Activated B cell treated with CpG ODN at 0.5 μM for 24 hours (primary cell): Measurements from ENCODE around the gene LRRIQ1. TPM values are rescaled to one million over a fixed set of nuclear protein-coding genes. Genes with fewer than 3 reads are reported as not detected.
"Not testable (repeated sequence)": the region's sequence is repeated elsewhere in the genome, so short reads cannot be mapped to it uniquely, and the experiment has no call there.

ENCODE experiments used
- ATAC-seq: fragments of 200-7000 bp; cut with Tn5 transposase; one replicate; pipeline ENCODE4 v1.10.0; 2021; ENCODE audit warnings: low read depth, mild to moderate bottlenecking, moderate library complexity
- CTCF ChIA-PET: fragments of 350-600 bp; sonication (Branson Sonifier 250); formaldehyde crosslinking; loops from one replicate; lab custom pipeline; 2021; ENCODE audit warnings: antibody characterized with exemption; lab: Charles Lee
- POLR2A ChIA-PET: fragments of 350-600 bp; sonication (Branson Sonifier 250); formaldehyde crosslinking; loops from one replicate; lab custom pipeline; 2021; ENCODE audit warnings: antibody characterized with exemption; lab: Charles Lee
- DNase-seq: peaks from one replicate; pipeline ENCODE4 v3.0.0; 2022
- H3K27ac Mint-ChIP-seq: one replicate; pipeline ENCODE4 v1.8.0; 2020; ENCODE audit warnings: mixed read lengths
- H3K27me3 Mint-ChIP-seq: one replicate; pipeline ENCODE4 v1.8.0; 2021; ENCODE audit warnings: mixed read lengths
- H3K36me3 Mint-ChIP-seq: one replicate; pipeline ENCODE4 v1.8.0; 2021; ENCODE audit warnings: low read depth, mixed read lengths
- H3K4me1 Mint-ChIP-seq: one replicate; pipeline ENCODE4 v1.8.0; 2021; ENCODE audit warnings: mixed read lengths
- H3K4me3 Mint-ChIP-seq: one replicate; pipeline ENCODE4 v1.8.0; 2020; ENCODE audit warnings: mild to moderate bottlenecking, mixed read lengths
- H3K9me3 Mint-ChIP-seq: one replicate; pipeline ENCODE4 v1.8.0; 2020; ENCODE audit warnings: mixed read lengths
- intact Hi-C: fragments of 100-400 bp; cut with micrococcal nuclease; formaldehyde crosslinking; loops from one replicate; pipeline ENCODE4 v1.15.1; 2024
- total RNA-seq: library from RNA; stranded (reverse); gene quantifications from 2 replicates; pipeline ENCODE4 v1.2.3, GENCODE V29; 2022
- TF ChIP-seq, protein P1 (sequence below): fragments of 200-600 bp; IDR thresholded peaks from one replicate; pipeline ENCODE4 v1.8.0; 2022; ENCODE audit warnings: antibody characterized with exemption, mild to moderate bottlenecking

The LRRIQ1 gene
- total RNA-seq, 1 donor from 2014 or later, result not detected

- DNase-seq, result no peak
- Mint-ChIP-seq H3K9me3 (no peaks in the 10 kb centered on the region), H3K27ac (no peak overlapping the region), H3K36me3 (no peaks in the 10 kb centered on the region), H3K4me3 (no peak overlapping the region), H3K27me3 (no peaks in the 10 kb centered on the region), H3K4me1 (no peaks in the 10 kb centered on the region)
- POLR2A ChIA-PET, result no interaction called here
- no peak for ATAC-seq
- intact Hi-C loops, result no loop called here
- CTCF ChIA-PET, result no interaction called here
- TF ChIP-seq, protein P1, sequence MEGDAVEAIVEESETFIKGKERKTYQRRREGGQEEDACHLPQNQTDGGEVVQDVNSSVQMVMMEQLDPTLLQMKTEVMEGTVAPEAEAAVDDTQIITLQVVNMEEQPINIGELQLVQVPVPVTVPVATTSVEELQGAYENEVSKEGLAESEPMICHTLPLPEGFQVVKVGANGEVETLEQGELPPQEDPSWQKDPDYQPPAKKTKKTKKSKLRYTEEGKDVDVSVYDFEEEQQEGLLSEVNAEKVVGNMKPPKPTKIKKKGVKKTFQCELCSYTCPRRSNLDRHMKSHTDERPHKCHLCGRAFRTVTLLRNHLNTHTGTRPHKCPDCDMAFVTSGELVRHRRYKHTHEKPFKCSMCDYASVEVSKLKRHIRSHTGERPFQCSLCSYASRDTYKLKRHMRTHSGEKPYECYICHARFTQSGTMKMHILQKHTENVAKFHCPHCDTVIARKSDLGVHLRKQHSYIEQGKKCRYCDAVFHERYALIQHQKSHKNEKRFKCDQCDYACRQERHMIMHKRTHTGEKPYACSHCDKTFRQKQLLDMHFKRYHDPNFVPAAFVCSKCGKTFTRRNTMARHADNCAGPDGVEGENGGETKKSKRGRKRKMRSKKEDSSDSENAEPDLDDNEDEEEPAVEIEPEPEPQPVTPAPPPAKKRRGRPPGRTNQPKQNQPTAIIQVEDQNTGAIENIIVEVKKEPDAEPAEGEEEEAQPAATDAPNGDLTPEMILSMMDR, result no peak
These were observed 37.8 kb upstream of the LRRIQ1 start for GRCh38 chr12:84998341-84998740.

DNA sequence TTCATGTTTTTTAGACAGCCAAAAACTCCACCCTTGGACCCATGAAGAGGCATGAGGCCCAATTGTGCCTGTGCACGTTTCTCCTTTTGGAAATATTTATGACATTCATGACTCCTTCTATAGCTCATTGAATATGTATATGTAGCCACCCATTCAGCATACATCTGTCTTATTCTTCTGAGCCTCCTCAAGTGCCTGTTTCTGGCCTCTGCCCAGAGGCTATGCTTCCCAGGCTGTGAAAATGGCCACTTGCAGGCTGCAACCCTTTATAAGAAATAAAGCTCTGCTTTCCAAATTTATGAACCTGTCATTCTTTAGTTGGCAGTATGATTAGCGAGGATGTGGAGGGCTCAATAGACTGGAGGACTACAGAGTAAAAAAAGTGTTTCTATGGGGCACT is 35.4 kb upstream of the LRRIQ1 start:
- Mint-ChIP-seq H3K36me3 (no peaks in the 10 kb centered on the region), H3K27me3 (no peaks in the 10 kb centered on the region), H3K27ac (no peak overlapping the region)

DNA sequence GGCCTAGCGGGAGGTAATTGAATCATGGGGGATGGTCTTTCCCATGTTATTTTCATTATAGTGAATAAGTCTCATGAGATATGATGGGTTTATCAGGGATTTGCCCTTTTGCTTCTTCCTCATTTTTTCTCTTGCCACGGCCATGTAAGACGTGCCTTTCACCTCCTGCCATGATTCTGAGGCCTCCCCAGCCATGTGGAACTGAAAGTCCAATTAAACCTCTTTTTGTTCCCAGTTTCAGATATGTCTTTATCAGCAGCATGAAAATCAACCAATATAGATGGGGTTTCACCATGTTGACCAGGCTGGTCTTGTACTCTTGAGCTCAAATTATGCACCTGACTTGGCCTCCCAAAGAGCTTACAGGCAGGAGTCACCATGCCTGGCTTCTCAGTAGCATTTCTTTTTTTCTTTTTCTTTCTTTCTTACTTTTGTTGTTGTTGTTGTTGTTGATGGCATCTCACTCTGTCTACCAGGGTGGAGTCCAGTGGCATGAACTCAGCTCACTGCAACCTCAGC is 33.3 kb upstream of the LRRIQ1 start:
- intact Hi-C loops, result no loop called here
- TF ChIP-seq, protein P1, result no peak
- H3K36me3 Mint-ChIP-seq, result no peaks in the 10 kb centered on the region

More for the DNA sequence above, 35.4 kb upstream of the LRRIQ1 start:
- POLR2A ChIA-PET, result no interaction called here
- CTCF ChIA-PET, result no interaction called here
- ATAC-seq (no peak), DNase-seq (no peak)
- intact Hi-C loops, result no loop called here
- TF ChIP-seq, protein P1, result no peak
- Mint-ChIP-seq H3K4me1 (no peaks in the 10 kb centered on the region), H3K4me3 (no peak overlapping the region), H3K9me3 (no peaks in the 10 kb centered on the region)

DNA sequence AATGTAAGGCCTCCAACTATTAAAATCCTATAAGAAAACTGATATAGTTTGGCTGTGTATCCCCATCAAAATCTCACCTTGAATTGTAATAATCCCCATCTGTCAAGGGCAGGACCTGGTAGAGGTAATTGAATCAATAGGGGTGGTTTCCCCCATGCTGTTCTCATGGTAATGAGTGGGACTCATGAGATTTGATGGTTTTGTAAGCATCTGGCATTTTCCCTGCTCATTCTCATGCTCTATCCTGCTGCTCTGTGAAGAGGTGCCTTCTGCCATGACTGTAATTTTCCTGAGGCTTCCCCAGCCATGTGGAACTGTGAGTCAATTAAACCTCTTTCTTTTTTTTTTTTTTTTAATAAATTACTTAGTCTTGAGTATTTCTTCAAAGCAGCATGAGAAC is 31.9 kb upstream of the LRRIQ1 start:
- H3K9me3 Mint-ChIP-seq, result no peaks in the 10 kb centered on the region
- ATAC-seq, result no peak
- H3K4me1 Mint-ChIP-seq, result no peaks in the 10 kb centered on the region
- no peaks in the 10 kb centered on the region for H3K36me3 Mint-ChIP-seq
- no peak for DNase-seq
- intact Hi-C loops, result no loop called here
- TF ChIP-seq, protein P1, result no peak
- no peak overlapping the region for H3K27ac Mint-ChIP-seq
- H3K27me3 Mint-ChIP-seq, result no peaks in the 10 kb centered on the region
- ChIA-PET CTCF (no interaction called here), POLR2A (no interaction called here)
- H3K4me3 Mint-ChIP-seq, result no peak overlapping the region

More for the DNA sequence above, 33.3 kb upstream of the LRRIQ1 start:
- ATAC-seq (no peak), DNase-seq (no peak)
- no peaks in the 10 kb centered on the region for H3K27me3 Mint-ChIP-seq
- H3K9me3 Mint-ChIP-seq, result no peaks in the 10 kb centered on the region
- no peak overlapping the region for H3K4me3 Mint-ChIP-seq
- no peaks in the 10 kb centered on the region for H3K4me1 Mint-ChIP-seq
- ChIA-PET POLR2A (no interaction called here), CTCF (no interaction called here)
- H3K27ac Mint-ChIP-seq, result no peak overlapping the region

- not testable (repeated sequence) for H3K9me3 Mint-ChIP-seq
These were observed 31.1 kb upstream of the LRRIQ1 start for GRCh38 chr12:85005047-85005446.

GRCh38 chr12:85005615-85006014 is 30.5 kb upstream of the LRRIQ1 start:
- no peaks in the 10 kb centered on the region for H3K9me3 Mint-ChIP-seq
- intact Hi-C loops, result no loop called here
- H3K27me3 Mint-ChIP-seq, result no peaks in the 10 kb centered on the region
- no peaks in the 10 kb centered on the region for H3K36me3 Mint-ChIP-seq
- DNase-seq (no peak), ATAC-seq (no peak)
- H3K4me3 Mint-ChIP-seq, result no peak overlapping the region
- POLR2A ChIA-PET, result no interaction called here
- CTCF ChIA-PET, result no interaction called here
- TF ChIP-seq, protein P1, result no peak
- no peaks in the 10 kb centered on the region for H3K4me1 Mint-ChIP-seq
- H3K27ac Mint-ChIP-seq, result no peak overlapping the region

More at GRCh38 chr12:85005047-85005446, 31.1 kb upstream of the LRRIQ1 start:
- POLR2A ChIA-PET, CTCF ChIA-PET, intact Hi-C loops, DNase-seq, ATAC-seq, H3K27me3 Mint-ChIP-seq, H3K27ac Mint-ChIP-seq, H3K4me3 Mint-ChIP-seq, H3K4me1 Mint-ChIP-seq, H3K36me3 Mint-ChIP-seq: not testable (repeated sequence)
